IMR-90 (cell line): ENCODE measurements around the gene FOXP4. TPM values are rescaled to one million over a fixed set of nuclear protein-coding genes. Genes with fewer than 3 reads are reported as not detected.
A peak's percentile ranks its signal among the peaks of the same experiment; 100 is the strongest.

Experiments used
- ATAC-seq: fragments of 200-7000 bp; cut with Tn5 transposase; 2 replicates; pipeline ENCODE4 v1.9.1; 2020; ENCODE audit warnings: low read depth, mild to moderate bottlenecking, moderate library complexity
- BruUV-seq: library from RNA; stranded (reverse); fragments of 400-500 nt; replicated peaks from 2 replicates; lab custom pipeline; 2021; lab: Mats Ljungman, UMichigan
- CTCF ChIA-PET: fragments of 300-600 bp; formaldehyde crosslinking; extraction: SDS; loops from one replicate; lab custom pipeline; 2021; ENCODE audit warnings: antibody characterized with exemption; lab: Yijun Ruan, JAX
- POLR2A ChIA-PET: fragments of 300-600 bp; sonication (Branson Sonifier 250); formaldehyde crosslinking; loops from one replicate; lab custom pipeline; 2022; ENCODE audit warnings: antibody characterized with exemption; ENCODE audit not compliant: unreplicated experiment; lab: Charles Lee
- DNase-seq: peaks from one replicate; pipeline ENCODE4 v3.0.0; 2013
- H2AFZ ChIP-seq: replicated peaks from 2 replicates; pipeline ENCODE3; 2013; ENCODE audit warnings: low read length, mild to moderate bottlenecking; ENCODE audit not compliant: poor library complexity
- H2AK5ac ChIP-seq: 2 replicates; pipeline ENCODE4 v1.6.1; 2013; ENCODE audit warnings: low read depth, low read length, inconsistent platforms
- H2AK9ac ChIP-seq: replicated peaks from 2 replicates; pipeline ENCODE3; 2013; ENCODE audit warnings: mild to moderate bottlenecking, low read depth, low read length, moderate library complexity; ENCODE audit not compliant: poor library complexity
- H2BK120ac ChIP-seq: 2 replicates; pipeline ENCODE4 v1.6.1; 2013; ENCODE audit warnings: low read depth, low read length, inconsistent platforms
- H2BK15ac ChIP-seq: 3 replicates; pipeline ENCODE4 v1.6.1; 2013; ENCODE audit warnings: low read depth, low read length, inconsistent platforms
- H2BK20ac ChIP-seq: 2 replicates; pipeline ENCODE4 v1.6.1; 2013; ENCODE audit warnings: low read depth, mild to moderate bottlenecking, inconsistent platforms, low read length, moderate library complexity
- H2BK5ac ChIP-seq: 2 replicates; pipeline ENCODE4 v1.6.1; 2013; ENCODE audit warnings: mild to moderate bottlenecking, low read depth, low read length, inconsistent platforms; ENCODE audit not compliant: poor library complexity, severe bottlenecking
- H3K14ac ChIP-seq: replicated peaks from 2 replicates; pipeline ENCODE4 v1.6.1; 2013; ENCODE audit warnings: low read depth, low read length, inconsistent platforms
- H3K18ac ChIP-seq: 2 replicates; pipeline ENCODE4 v1.6.1; 2013; ENCODE audit warnings: low read depth, low read length, control low read depth
- H3K23ac ChIP-seq: 2 replicates; pipeline ENCODE4 v1.6.1; 2013; ENCODE audit warnings: low read depth, low read length, inconsistent platforms
- H3K27ac ChIP-seq: 2 replicates; pipeline ENCODE4 v1.5.1; 2013; ENCODE audit warnings: mild to moderate bottlenecking, control low read depth, low read length; ENCODE audit not compliant: insufficient read depth
- H3K27me3 ChIP-seq: 2 replicates; pipeline ENCODE4 v1.6.1; 2013; ENCODE audit warnings: low read length; ENCODE audit not compliant: control insufficient read depth, insufficient read depth
- H3K36me3 ChIP-seq: 2 replicates; pipeline ENCODE4 v1.6.1; 2013; ENCODE audit warnings: low read length, mixed read lengths; ENCODE audit not compliant: control insufficient read depth, insufficient read depth
- H3K4ac ChIP-seq: 2 replicates; pipeline ENCODE4 v1.6.1; 2013; ENCODE audit warnings: low read depth, low read length, inconsistent platforms
- H3K4me1 ChIP-seq: 2 replicates; pipeline ENCODE4 v1.6.1; 2013; ENCODE audit warnings: low read length, mixed read lengths; ENCODE audit not compliant: control insufficient read depth, insufficient read depth
- H3K4me2 ChIP-seq: 2 replicates; pipeline ENCODE4 v1.6.1; 2013; ENCODE audit warnings: low read depth, mild to moderate bottlenecking, control low read depth, low read length, moderate library complexity
- H3K4me3 ChIP-seq: 2 replicates; pipeline ENCODE4 v1.5.1; 2013; ENCODE audit warnings: low read depth, mild to moderate bottlenecking, control low read depth, low read length, moderate library complexity; ENCODE audit not compliant: insufficient read depth
- H3K56ac ChIP-seq: 2 replicates; pipeline ENCODE4 v1.6.1; 2013; ENCODE audit warnings: low read length, inconsistent platforms; ENCODE audit not compliant: insufficient read depth; ENCODE audit errors: extremely low read depth
- H3K79me1 ChIP-seq, 2 experiments: 2 replicates each; pipeline ENCODE4 v1.6.1; 2013; ENCODE audit warnings: low read length in 2 of 2, inconsistent platforms in 1 of 2, low read depth in 1 of 2
- H3K9ac ChIP-seq: 2 replicates; pipeline ENCODE4 v1.6.1; 2013; ENCODE audit warnings: low read depth, low read length, control low read depth
- H3K9me1 ChIP-seq: 2 replicates; pipeline ENCODE4 v1.6.1; 2013; ENCODE audit warnings: low read length, inconsistent platforms; ENCODE audit not compliant: insufficient read depth
- H3K9me3 ChIP-seq: 2 replicates; pipeline ENCODE4 v1.6.1; 2013; ENCODE audit warnings: low read length; ENCODE audit not compliant: control insufficient read depth, insufficient read depth
- H4K20me1 ChIP-seq: 2 replicates; pipeline ENCODE4 v1.6.1; 2013; ENCODE audit warnings: low read length, inconsistent platforms; ENCODE audit not compliant: insufficient read depth
- H4K5ac ChIP-seq: 2 replicates; pipeline ENCODE4 v1.6.1; 2013; ENCODE audit warnings: mild to moderate bottlenecking, low read depth, low read length, control low read depth
- H4K8ac ChIP-seq, 2 experiments: 2 replicates each; pipeline ENCODE4 v1.6.1; 2013; ENCODE audit warnings: low read depth in 2 of 2, low read length in 2 of 2, control low read depth in 1 of 2, inconsistent platforms in 1 of 2
- H4K91ac ChIP-seq: 2 replicates; pipeline ENCODE4 v1.6.1; 2013; ENCODE audit warnings: low read depth, low read length, inconsistent platforms; ENCODE audit not compliant: insufficient read depth
- BHLHE40 ChIP-seq: fragments of 150-350 bp; IDR thresholded peaks from 2 replicates; pipeline ENCODE4 v1.6.1; 2016; ENCODE audit warnings: mild to moderate bottlenecking, low read depth, low read length
- CEBPB ChIP-seq: IDR thresholded peaks from 2 replicates; pipeline ENCODE4 v1.6.1; 2012; ENCODE audit warnings: low read depth, low read length, improper control_type of control experiment
- CHD1 ChIP-seq: IDR thresholded peaks from 2 replicates; pipeline ENCODE4 v1.6.1; 2012; ENCODE audit warnings: low read depth, low read length, improper control_type of control experiment
- FOS ChIP-seq: fragments of 150-350 bp; IDR thresholded peaks from 2 replicates; pipeline ENCODE4 v1.6.1; 2016; ENCODE audit warnings: low read depth, low read length
- MAFK ChIP-seq: IDR thresholded peaks from 2 replicates; pipeline ENCODE4 v1.6.1; 2012; ENCODE audit warnings: low read depth, low read length, improper control_type of control experiment
- MAZ ChIP-seq: IDR thresholded peaks from 2 replicates; pipeline ENCODE4 v1.6.1; 2012; ENCODE audit warnings: low read depth, mild to moderate bottlenecking, low read length, improper control_type of control experiment, moderate library complexity, borderline replicate concordance
- MXI1 ChIP-seq: IDR thresholded peaks from 2 replicates; pipeline ENCODE4 v1.6.1; 2012; ENCODE audit warnings: low read depth, mild to moderate bottlenecking, low read length, moderate library complexity, borderline replicate concordance
- NFE2L2 ChIP-seq: fragments of 150-350 bp; IDR thresholded peaks from 2 replicates; pipeline ENCODE4 v1.6.1; 2016; ENCODE audit warnings: low read depth, mild to moderate bottlenecking, low read length
- POLR2A ChIP-seq: IDR thresholded peaks from 2 replicates; pipeline ENCODE4 v1.6.1; 2012; ENCODE audit warnings: mild to moderate bottlenecking, low read depth, low read length
- RAD21 ChIP-seq: IDR thresholded peaks from 2 replicates; pipeline ENCODE4 v1.6.1; 2012; ENCODE audit warnings: low read length, improper control_type of control experiment
- RCOR1 ChIP-seq: IDR thresholded peaks from 2 replicates; pipeline ENCODE4 v1.6.1; 2012; ENCODE audit warnings: mild to moderate bottlenecking, low read length, improper control_type of control experiment; ENCODE audit not compliant: insufficient replicate concordance
- RFX5 ChIP-seq: IDR thresholded peaks from 2 replicates; pipeline ENCODE4 v1.8.0; 2012; ENCODE audit warnings: low read depth, mild to moderate bottlenecking, low read length, moderate library complexity
- SMC3 ChIP-seq: fragments of 150-350 bp; IDR thresholded peaks from 2 replicates; pipeline ENCODE4 v1.6.1; 2016; ENCODE audit warnings: low read depth, mild to moderate bottlenecking, antibody characterized with exemption, low read length, moderate library complexity
- WGBS, 2 experiments: methylation state at CpG; one replicate each; pipeline versions ENCODE4 v1.1.5 to v1.1.7; 2013; ENCODE audit warnings: missing lambda C conversion rate in 2 of 2; ENCODE audit not compliant: insufficient read length in 1 of 2; ENCODE audit errors: extremely low coverage in 2 of 2; 5-methylcytosine and 5-hydroxymethylcytosine counted together
- dilution Hi-C: fragments of 300-500 bp; cut with HindIII; formaldehyde crosslinking; loops from one replicate; pipeline ENCODE4 v1.14.3; 2018; ENCODE audit warnings: low sequenced_read_pairs; ENCODE audit not compliant: unreplicated experiment
- in situ Hi-C: fragments of 300-500 bp; cut with MboI; formaldehyde crosslinking; loops from 3 replicates; pipeline ENCODE4 v1.14.3; 2019; ENCODE audit warnings: low sequenced_read_pairs, inconsistent platforms, mixed read lengths
- intact Hi-C: fragments of 100-400 bp; cut with micrococcal nuclease; formaldehyde crosslinking; loops from 2 replicates; pipeline ENCODE4 v1.10.0; 2022
- polyA plus RNA-seq, 3 experiments: library from polyadenylated mRNA; depleted of rRNA; stranded (reverse); fragments of >200 nt; gene quantifications; 2 replicates each; pipeline ENCODE4 v1.2.3, GENCODE V29; 2012; ENCODE audit warnings: low replicate concordance in 1 of 3
- total RNA-seq: library from RNA; depleted of rRNA; stranded (reverse); fragments of >200 nt; gene quantifications from 2 replicates; pipeline ENCODE4 v1.2.3, GENCODE V29; 2012
- TF ChIP-seq, protein P1 (sequence below): conservative IDR thresholded peaks from 2 replicates; pipeline ENCODE4 v1.5.1; 2012; ENCODE audit warnings: mild to moderate bottlenecking, low read depth, low read length, improper control_type of control experiment
- TF ChIP-seq, protein P2 (sequence below): fragments of 150-350 bp; IDR thresholded peaks from 2 replicates; pipeline ENCODE4 v1.6.1; 2017; ENCODE audit warnings: mild to moderate bottlenecking, antibody characterized with exemption, low read length, low read depth
- TF ChIP-seq, protein P3 (sequence below): fragments of 150-350 bp; IDR thresholded peaks from 2 replicates; pipeline ENCODE4 v1.6.1; 2016; ENCODE audit warnings: low read depth, mild to moderate bottlenecking, low read length, moderate library complexity, borderline replicate concordance

FOXP4 gene
- total and polyA plus RNA-seq, 2 of the 4 experiments (the other 2 are of a cell fraction): 0.72 to 9.5 TPM

DNA sequence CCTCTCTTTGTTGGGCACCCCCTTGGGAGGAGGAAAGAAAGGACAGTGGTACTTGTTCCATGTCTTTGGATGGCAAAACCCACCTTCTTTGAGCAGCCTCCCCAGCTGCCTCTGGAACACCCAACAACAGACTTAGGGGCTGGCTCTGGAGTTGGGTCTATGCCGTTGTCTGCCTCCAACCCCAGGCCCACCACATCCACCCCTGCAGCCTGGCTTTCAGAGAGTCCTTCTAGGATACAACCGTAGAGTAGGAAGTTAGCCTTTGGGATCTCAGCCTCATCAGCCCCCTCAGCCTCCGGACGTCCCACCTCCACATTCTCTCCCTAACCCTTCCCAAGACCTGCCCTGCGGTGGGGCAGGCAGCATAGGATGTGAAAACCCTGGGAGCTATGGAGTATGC is 36.4 kb downstream of the FOXP4 start:
- BruUV-seq: no TSS peak
- no peaks in the 10 kb centered on the region for H3K9me3 ChIP-seq
- H2BK20ac ChIP-seq: no peak overlapping the region
- no peak overlapping the region for H3K27ac ChIP-seq
- peaks cover 6 to 41% of the 10 kb centered on the region in 2 experiments; a peak in 3 of 4 replicates for H3K79me1 ChIP-seq
- H2AFZ ChIP-seq: no peak overlapping the region
- ChIA-PET POLR2A (no interaction called here), CTCF (interaction anchor here (0.8 kb wide), 1 partner anchor 130 kb away, joined by 4 read pairs; no protein-coding TSS in a partner anchor)
- intact Hi-C loops (no loop called here), dilution Hi-C loops (no loop called here), in situ Hi-C loops (loop anchor here (10.0 kb wide), 1 partner anchor 118 kb away; no protein-coding TSS in a partner anchor)
- peak overlapping the region; percentile 94 for H2AK5ac ChIP-seq
- H3K36me3 ChIP-seq: peaks cover 8% of the 10 kb centered on the region; the same call in 1 of the 2 replicates
- H3K9me1 ChIP-seq: peaks cover 26% of the 10 kb centered on the region
- peaks cover 16% of the 10 kb centered on the region for H4K20me1 ChIP-seq
- no CpG with 5 or more reads among the region's 5 CpGs for WGBS, 2 experiments
- H2BK15ac ChIP-seq: no peak overlapping the region
- no peak overlapping the region for H2BK120ac ChIP-seq
- no peak overlapping the region for H2BK5ac ChIP-seq
- ATAC-seq: no peak
- H3K4me1 ChIP-seq: peaks cover 32% of the 10 kb centered on the region
- H3K14ac ChIP-seq: peak overlapping the region; percentile 83; the same call in 1 of the 2 replicates
- H4K8ac ChIP-seq: peak overlapping the region in 1 of 2 experiments; percentile 31; a peak in 1 of 4 replicates
- peak overlapping the region; percentile 58 for H2AK9ac ChIP-seq
- H3K56ac ChIP-seq: no peak overlapping the region
- H3K4ac ChIP-seq: peak overlapping the region; percentile 44; the same call in 1 of the 2 replicates
- no peaks in the 10 kb centered on the region for H3K27me3 ChIP-seq
- no peak overlapping the region for H4K5ac ChIP-seq
- TF ChIP-seq RCOR1 (no peak), CHD1 (no peak), CEBPB (no peak), FOS (no peak), NFE2L2 (no peak), MXI1 (no peak), RAD21 (no peak), MAFK (no peak), RFX5 (no peak), SMC3 (no peak), POLR2A (no peak), MAZ (no peak), BHLHE40 (no peak)
- TF ChIP-seq, protein P1, sequence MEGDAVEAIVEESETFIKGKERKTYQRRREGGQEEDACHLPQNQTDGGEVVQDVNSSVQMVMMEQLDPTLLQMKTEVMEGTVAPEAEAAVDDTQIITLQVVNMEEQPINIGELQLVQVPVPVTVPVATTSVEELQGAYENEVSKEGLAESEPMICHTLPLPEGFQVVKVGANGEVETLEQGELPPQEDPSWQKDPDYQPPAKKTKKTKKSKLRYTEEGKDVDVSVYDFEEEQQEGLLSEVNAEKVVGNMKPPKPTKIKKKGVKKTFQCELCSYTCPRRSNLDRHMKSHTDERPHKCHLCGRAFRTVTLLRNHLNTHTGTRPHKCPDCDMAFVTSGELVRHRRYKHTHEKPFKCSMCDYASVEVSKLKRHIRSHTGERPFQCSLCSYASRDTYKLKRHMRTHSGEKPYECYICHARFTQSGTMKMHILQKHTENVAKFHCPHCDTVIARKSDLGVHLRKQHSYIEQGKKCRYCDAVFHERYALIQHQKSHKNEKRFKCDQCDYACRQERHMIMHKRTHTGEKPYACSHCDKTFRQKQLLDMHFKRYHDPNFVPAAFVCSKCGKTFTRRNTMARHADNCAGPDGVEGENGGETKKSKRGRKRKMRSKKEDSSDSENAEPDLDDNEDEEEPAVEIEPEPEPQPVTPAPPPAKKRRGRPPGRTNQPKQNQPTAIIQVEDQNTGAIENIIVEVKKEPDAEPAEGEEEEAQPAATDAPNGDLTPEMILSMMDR: no peak
- TF ChIP-seq, protein P2, sequence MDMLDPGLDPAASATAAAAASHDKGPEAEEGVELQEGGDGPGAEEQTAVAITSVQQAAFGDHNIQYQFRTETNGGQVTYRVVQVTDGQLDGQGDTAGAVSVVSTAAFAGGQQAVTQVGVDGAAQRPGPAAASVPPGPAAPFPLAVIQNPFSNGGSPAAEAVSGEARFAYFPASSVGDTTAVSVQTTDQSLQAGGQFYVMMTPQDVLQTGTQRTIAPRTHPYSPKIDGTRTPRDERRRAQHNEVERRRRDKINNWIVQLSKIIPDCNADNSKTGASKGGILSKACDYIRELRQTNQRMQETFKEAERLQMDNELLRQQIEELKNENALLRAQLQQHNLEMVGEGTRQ: no peak
- TF ChIP-seq, protein P3, sequence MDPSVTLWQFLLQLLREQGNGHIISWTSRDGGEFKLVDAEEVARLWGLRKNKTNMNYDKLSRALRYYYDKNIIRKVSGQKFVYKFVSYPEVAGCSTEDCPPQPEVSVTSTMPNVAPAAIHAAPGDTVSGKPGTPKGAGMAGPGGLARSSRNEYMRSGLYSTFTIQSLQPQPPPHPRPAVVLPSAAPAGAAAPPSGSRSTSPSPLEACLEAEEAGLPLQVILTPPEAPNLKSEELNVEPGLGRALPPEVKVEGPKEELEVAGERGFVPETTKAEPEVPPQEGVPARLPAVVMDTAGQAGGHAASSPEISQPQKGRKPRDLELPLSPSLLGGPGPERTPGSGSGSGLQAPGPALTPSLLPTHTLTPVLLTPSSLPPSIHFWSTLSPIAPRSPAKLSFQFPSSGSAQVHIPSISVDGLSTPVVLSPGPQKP: no peak
- H3K18ac ChIP-seq: no peak overlapping the region
- DNase-seq: no peak
- H4K91ac ChIP-seq: no peak overlapping the region
- H3K4me2 ChIP-seq: no peak overlapping the region
- no peak overlapping the region for H3K4me3 ChIP-seq
- H3K23ac ChIP-seq: no peak overlapping the region
- no peak overlapping the region for H3K9ac ChIP-seq
